Left lung (tissue), 10 donors: ENCODE data around the gene ANTXRL. TPM values are rescaled to one million over a fixed set of nuclear protein-coding genes. Genes with fewer than 3 reads are reported as not detected.
"Not testable (repeated sequence)": the region's sequence is repeated elsewhere in the genome, so short reads cannot be mapped to it uniquely, and the experiment has no call there.

Experiments used
- ATAC-seq: fragments of 200-7000 bp; cut with Tn5 transposase; one replicate; pipeline ENCODE4 v1.9.1; 2020; ENCODE audit warnings: moderate library complexity
- DNase-seq, 4 donors: peaks; one replicate each; pipeline ENCODE4 v3.0.0-alpha.2; 2013 to 2020
- H3K27ac ChIP-seq, 2 donors: fragments of 200-600 bp; sonication (generic) in 1 of 2; one replicate each; pipeline versions ENCODE4 v1.5.0 to v1.8.0; 2020 to 2021
- H3K27me3 ChIP-seq, 2 donors: fragments of 200-600 bp; sonication (generic) in 1 of 2; one replicate each; pipeline versions ENCODE4 v1.5.0 to v1.8.0; 2020 to 2021
- H3K36me3 ChIP-seq, 2 donors: fragments of 200-600 bp; sonication (generic) in 1 of 2; one replicate each; pipeline versions ENCODE4 v1.5.0 to v1.8.0; 2020 to 2021
- H3K4me1 ChIP-seq, 2 donors: fragments of 200-600 bp; one replicate each; pipeline ENCODE4 v1.8.0; 2021
- H3K4me3 ChIP-seq, 2 donors: fragments of 200-600 bp; sonication (generic) in 1 of 2; one replicate each; pipeline versions ENCODE4 v1.5.0 to v1.8.0; 2020 to 2021; ENCODE audit warnings: mild to moderate bottlenecking in 1 of 2
- H3K9me3 ChIP-seq, 2 donors: fragments of 200-600 bp; sonication (generic) in 1 of 2; one replicate each; pipeline versions ENCODE4 v1.5.0 to v1.8.0; 2020 to 2021
- CTCF ChIP-seq, 2 donors: fragments of 200-600 bp; sonication (generic) in 1 of 2; IDR thresholded peaks; one replicate each; pipeline versions ENCODE4 v1.5.0 to v1.8.0; 2021; ENCODE audit warnings: antibody characterized with exemption in 2 of 2
- intact Hi-C, 2 donors: fragments of 100-400 bp; cut with DNase I; formaldehyde crosslinking; loops; one replicate each; pipeline versions ENCODE4 v1.11.2 to v1.14.2; 2022
- polyA plus RNA-seq, 6 donors: library from polyadenylated mRNA; unstranded; fragments of 120-200 nt; gene quantifications; one replicate each; pipeline ENCODE4 v1.2.1, GENCODE V29; 2013; ENCODE audit not compliant: insufficient read length in 6 of 6
- total RNA-seq, 2 donors: library from RNA; stranded (reverse); fragmentation: NEBNext Ultra II Directional; extraction: Animal tissue kit (Norgen Biotek cat#: 25700); gene quantifications; one replicate each; pipeline ENCODE4 v1.2.1, GENCODE V29; 2021
- donor health status: DM: no; HTN: yes; CAD: no.
- donor health status: DM: no; HTN: no; CAD: no.

Gene ANTXRL
- total and polyA plus RNA-seq, 8 donors: not detected

DNA sequence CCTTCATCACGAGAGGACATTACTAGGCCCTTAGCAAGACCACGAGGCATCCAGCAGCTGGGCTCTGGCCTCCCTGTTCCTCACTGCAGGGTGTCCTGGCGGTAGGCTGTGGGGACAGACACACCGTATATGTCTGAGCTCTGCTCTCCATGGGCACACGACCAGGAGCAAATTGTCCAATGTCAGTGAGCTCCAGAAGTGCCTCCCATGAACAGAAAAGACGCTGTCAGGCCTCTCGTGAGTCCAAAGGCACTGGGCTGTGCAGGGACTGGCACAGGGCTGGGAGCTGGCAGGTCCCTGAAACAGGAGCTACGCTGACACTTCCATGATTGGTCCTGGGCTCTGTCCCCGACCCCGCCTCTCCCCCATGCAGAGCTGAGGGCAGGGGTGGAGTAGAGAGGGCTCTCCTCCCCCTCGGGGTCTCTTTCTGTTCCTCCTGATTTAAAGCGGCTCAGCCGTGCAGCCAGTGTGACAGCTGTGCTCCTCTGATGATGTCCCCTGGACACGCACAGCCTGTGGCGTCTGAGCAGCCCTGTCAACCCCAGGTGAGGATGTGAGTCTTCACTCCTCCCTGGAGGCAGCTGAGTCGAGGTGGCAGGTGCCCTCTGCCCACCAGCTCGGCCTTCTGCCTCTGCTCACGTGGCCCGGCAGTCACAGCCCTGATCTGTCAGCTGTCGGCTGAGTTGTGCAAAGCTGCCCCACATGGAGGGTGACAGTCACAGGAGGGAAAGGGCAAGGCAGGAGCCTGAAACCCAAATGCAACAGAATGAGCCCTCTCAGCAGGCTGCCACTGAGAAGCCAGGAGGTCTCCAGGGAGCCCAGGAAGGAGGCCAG lies 13.0 kb downstream of the ANTXRL start:
- no peak for TF ChIP-seq CTCF (IDR thresholded peaks at IDR 0.05)
- Histone ChIP-seq H3K27ac (peak overlapping the region in 1 of 2 donors; percentile 52), H3K27me3 (no peaks in the 10 kb centered on the region), H3K9me3 (no peaks in the 10 kb centered on the region), H3K4me3 (no peak overlapping the region), H3K36me3 (no peaks in the 10 kb centered on the region), H3K4me1 (peaks cover 0 to 11% of the 10 kb centered on the region in 2 donors)
- DNase-seq: peak in 1 of 4 donors; percentile 71
- intact Hi-C loops: no loop called here
- no peak for ATAC-seq

GRCh38 chr10:46300370-46300711 lies 13.5 kb downstream of the ANTXRL start:
- H3K9me3 ChIP-seq, H3K36me3 ChIP-seq, H3K27ac ChIP-seq, ATAC-seq, intact Hi-C loops, DNase-seq, H3K27me3 ChIP-seq, H3K4me3 ChIP-seq: not testable (repeated sequence)
- H3K4me1 ChIP-seq: peaks cover 0 to 11% of the 10 kb centered on the region in 2 donors

GRCh38 chr10:46301056-46301645 lies 14.4 kb downstream of the ANTXRL start:
- no peak overlapping the region for H3K27ac ChIP-seq
- ATAC-seq: no peak
- no peak for TF ChIP-seq CTCF (IDR thresholded peaks at IDR 0.05)
- DNase-seq: no peak
- H3K27me3 ChIP-seq: no peaks in the 10 kb centered on the region
- no peaks in the 10 kb centered on the region for H3K36me3 ChIP-seq
- H3K4me1 ChIP-seq: peaks cover 0 to 11% of the 10 kb centered on the region in 2 donors
- no peak overlapping the region for H3K4me3 ChIP-seq
- intact Hi-C loops: no loop called here
- H3K9me3 ChIP-seq: no peaks in the 10 kb centered on the region

GRCh38 chr10:46301721-46302479 lies 15.1 kb downstream of the ANTXRL start:
- Histone ChIP-seq H3K4me3 (no peak overlapping the region), H3K36me3 (no peaks in the 10 kb centered on the region), H3K27ac (no peak overlapping the region), H3K9me3 (no peaks in the 10 kb centered on the region), H3K27me3 (no peaks in the 10 kb centered on the region), H3K4me1 (peaks cover 0 to 11% of the 10 kb centered on the region in 2 donors)
- intact Hi-C loops: no loop called here
- no peak for DNase-seq
- ATAC-seq: no peak
- TF ChIP-seq CTCF (IDR thresholded peaks at IDR 0.05): no peak

GRCh38 chr10:46302765-46303352 lies 16.1 kb downstream of the ANTXRL start:
- ATAC-seq, intact Hi-C loops, H3K27ac ChIP-seq, H3K27me3 ChIP-seq, H3K9me3 ChIP-seq, H3K4me3 ChIP-seq, H3K36me3 ChIP-seq, DNase-seq: not testable (repeated sequence)
- peaks cover 0 to 11% of the 10 kb centered on the region in 2 donors for H3K4me1 ChIP-seq

DNA sequence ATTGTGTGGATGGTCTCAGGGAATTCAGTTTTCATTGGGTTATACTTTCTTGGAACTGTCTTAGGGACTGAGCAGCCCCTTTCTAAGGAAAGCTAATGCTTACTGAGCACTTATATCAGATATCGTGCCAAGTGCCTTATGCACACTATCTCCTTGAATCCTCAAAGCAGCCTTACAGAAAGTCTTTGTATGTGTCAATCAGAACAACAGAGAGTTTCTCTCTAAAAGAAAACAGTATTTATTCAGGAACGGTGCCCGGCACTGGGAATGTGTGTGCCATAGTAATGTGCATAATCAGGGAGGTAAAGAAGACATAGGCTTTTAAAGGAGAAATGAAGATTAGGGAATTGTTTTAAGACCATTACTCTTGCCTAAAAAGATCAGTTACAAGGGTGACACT lies 17.3 kb downstream of the ANTXRL start:
- H3K4me3 ChIP-seq: no peak overlapping the region
- H3K4me1 ChIP-seq: peaks cover 0 to 9% of the 10 kb centered on the region in 2 donors
- TF ChIP-seq CTCF (IDR thresholded peaks at IDR 0.05): no peak
- intact Hi-C loops: no loop called here
- no peaks in the 10 kb centered on the region for H3K27me3 ChIP-seq
- ATAC-seq: no peak
- H3K27ac ChIP-seq: no peak overlapping the region
- no peak for DNase-seq
- no peaks in the 10 kb centered on the region for H3K9me3 ChIP-seq
- no peaks in the 10 kb centered on the region for H3K36me3 ChIP-seq

- H3K27ac ChIP-seq, H3K9me3 ChIP-seq: not testable (repeated sequence)
Measured at GRCh38 chr10:46304671-46305070, 17.9 kb downstream of the ANTXRL start.

More at GRCh38 chr10:46304671-46305070, 17.9 kb downstream of the ANTXRL start:
- intact Hi-C loops, H3K4me1 ChIP-seq, DNase-seq, H3K36me3 ChIP-seq, H3K4me3 ChIP-seq, H3K27me3 ChIP-seq, ATAC-seq: not testable (repeated sequence)
